NCI-H1694 (cell line): Measurements from ENCODE around the gene CCDC144A.
"Not testable (repeated sequence)": the region's sequence is repeated elsewhere in the genome, so short reads cannot be mapped to it uniquely, and the experiment has no call there.

ENCODE experiments used
- DNase-seq: peaks from one replicate; lab custom pipeline; 2025; lab: John Stamatoyannopoulos, UW

CCDC144A gene, protein sequence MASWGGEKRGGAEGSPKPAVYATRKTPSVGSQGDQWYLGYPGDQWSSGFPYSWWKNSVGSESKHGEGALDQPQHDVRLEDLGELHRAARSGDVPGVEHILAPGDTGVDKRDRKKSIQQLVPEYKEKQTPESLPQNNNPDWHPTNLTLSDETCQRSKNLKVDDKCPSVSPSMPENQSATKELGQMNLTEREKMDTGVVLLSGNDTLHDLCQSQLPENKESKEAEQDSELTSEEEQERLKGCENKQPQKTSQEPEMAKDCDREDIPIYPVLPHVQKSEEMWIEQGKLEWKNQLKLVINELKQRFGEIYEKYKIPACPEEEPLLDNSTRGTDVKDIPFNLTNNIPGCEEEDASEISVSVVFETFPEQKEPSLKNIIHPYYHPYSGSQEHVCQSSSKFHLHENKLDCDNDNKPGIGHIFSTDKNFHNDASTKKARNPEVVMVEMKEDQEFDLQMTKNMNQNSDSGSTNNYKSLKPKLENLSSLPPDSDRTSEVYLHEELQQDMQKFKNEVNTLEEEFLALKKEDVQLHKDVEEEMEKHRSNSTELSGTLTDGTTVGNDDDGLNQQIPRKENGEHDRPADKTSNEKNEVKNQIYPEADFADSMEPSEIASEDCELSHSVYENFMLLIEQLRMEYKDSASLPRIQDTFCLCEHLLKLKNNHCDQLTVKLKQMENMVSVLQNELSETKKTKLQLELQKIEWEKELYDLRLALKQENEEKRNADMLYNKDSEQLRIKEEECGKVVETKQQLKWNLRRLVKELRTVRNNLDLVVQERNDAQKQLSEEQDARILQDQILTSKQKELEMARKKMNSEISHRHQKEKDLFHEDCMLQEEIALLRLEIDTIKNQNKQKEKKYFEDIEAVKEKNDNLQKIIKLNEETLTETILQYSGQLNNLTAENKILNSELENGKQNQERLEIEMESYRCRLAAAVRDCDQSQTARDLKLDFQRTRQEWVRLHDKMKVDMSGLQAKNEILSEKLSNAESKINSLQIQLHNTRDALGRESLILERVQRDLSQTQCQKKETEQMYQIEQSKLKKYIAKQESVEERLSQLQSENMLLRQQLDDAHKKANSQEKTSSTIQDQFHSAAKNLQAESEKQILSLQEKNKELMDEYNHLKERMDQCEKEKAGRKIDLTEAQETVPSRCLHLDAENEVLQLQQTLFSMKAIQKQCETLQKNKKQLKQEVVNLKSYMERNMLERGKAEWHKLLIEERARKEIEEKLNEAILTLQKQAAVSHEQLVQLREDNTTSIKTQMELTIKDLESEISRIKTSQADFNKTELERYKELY (N-terminal part only)

DNA sequence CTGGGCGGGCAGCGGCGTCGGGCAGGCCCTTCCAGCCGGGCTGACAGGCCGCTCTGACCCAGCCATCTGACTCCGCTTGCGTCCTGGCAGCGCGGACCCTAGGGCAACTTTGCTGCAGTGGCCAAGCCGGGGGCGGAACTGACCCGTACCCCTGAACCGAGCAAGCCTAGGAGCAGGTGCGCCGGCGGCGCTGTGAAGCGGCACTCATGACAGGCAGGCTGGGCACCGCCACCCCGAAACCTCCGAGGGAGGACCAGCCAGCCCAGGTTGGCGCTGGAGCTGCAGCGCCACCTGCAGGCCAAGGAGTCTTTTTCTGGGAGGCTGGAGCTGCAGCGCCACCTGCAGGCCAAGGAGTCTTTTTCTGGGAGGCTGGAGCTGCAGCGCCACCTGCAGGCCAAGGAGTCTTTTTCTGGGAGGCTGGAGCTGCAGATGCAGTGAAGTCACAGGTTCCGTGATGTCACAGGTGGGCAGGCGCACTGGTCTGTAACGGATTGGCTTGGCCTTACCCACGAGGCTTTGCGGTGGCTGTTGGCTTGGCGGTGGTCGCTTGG is at the start of gene CCDC144A:
TSS of gene CCDC144A (plus strand) at position 511 of the 551 bp plus-strand sequence. CDS start 160 bp downstream, outside the sequence.
- not testable (repeated sequence) for DNase-seq

DNA sequence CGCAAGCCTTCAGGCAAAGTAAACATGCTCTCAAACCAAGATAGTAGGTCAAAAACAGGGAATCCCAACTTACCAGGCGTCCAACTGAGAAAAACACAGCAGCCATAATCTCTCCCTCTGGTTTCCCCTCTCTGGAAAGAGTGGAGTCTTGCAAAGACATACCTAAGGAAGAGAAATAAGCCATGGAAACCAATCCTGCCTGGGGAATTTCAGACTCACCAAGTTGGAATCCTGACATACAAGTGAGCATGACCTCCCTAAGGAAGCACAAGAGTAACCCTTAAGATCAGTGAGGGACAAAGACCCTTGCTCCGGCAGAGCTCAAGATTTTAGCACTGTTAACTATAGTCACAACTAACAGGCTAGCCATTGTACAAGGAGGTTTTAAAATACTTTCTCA is 40.5 kb upstream of the CCDC144A start:
- DNase-seq = no peak

DNA sequence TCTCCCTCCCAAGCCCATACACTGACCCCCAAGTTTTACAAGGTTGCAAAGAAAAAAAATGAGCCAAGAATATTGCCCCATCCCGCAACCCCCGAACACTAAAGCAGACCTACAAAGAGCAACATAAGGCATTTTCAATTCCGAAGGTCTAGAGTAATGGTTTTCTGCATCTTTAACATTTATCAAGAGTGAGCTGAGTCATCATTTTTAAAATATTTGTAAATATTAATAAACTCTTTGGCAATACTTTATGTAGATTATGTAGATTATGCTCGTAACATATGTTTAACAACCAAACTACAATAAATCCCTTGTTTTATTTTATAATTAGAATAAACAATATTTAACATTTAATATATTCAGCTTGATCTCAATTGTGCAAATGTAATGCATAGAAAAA is 37.8 kb upstream of the CCDC144A start:
- DNase-seq = no peak

DNA sequence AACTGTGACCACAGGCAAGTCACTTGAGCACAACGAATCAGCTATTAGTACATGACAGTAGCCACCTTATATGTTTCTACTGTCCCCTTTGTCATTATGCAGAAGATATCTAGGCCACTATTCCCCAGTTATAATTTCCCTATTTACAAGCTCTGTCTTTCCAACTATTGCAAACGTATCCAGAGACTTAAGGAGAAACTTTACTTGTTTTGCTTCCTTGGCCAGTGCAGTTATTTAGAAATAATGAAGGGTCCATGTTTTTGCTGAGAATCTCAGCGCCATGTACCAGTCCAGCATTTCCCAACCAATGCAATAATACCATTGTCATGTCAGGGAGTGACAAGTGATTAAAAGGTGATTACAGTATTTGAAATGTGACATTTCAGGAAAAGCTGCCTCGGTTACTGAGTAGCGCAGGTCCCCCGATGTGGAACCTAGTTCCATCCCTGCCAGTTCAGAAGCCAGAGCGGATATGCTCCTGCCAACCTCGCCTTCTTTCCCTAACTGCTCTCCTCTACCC is 37.1 kb upstream of the CCDC144A start:
- peak; percentile 19 for DNase-seq

DNA sequence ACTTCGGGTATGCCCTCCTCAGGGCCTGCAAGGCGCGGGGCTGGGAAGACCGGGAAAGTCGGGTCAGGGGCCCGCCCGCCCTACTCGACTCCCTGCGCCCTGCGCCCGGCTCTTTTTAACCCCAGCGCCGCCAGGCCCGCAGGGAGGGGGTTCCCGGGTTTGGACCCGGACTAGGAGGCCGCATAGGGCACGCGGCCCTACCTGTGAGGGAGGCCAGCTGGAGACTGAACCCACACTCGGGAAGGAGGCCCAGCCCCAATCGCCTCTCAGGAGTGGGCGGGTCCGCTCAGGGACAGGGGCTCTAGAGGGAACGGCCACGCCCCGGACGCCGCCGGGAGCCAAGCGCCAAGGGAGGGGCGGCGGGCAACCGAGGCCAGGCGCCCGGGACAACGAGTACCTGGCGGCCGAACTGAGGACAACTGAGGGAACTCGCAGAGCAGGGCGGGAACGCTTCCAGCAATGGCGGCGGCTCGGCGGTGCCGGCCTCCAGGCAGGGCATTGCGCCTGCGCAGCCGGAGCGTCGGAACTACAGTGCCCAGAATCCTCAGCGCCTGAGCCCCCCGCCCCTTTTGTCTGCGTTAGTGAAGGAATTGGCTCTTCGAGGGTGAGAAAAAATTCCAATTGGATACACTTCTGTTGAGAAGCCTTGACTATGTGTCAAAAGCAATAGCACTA is 36.5 kb upstream of the CCDC144A start, which contains the start of gene ZNF624:
TSS of gene ZNF624 (minus strand) at position 484 of the 675 bp plus-strand sequence.
- DNase-seq = peak; percentile 94

DNA sequence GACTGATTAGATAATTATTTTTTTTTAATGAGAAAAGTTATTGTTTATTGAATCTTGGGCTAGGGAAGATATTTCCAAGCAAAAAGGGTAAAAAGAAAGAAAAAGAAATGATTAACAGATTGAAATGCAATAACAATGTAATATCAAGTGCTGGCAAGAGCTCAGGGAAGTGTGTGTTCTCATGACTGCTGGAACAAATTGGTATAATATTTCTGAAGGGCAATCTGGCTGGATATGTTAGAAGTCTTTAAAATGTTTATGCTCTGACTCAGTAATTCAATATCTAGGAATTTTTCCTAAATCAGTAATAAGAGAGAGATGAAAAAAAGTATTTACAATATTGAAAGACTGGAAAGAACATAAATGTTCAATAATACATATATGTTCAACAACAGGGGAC is 28.8 kb upstream of the CCDC144A start:
- DNase-seq = no peak

DNA sequence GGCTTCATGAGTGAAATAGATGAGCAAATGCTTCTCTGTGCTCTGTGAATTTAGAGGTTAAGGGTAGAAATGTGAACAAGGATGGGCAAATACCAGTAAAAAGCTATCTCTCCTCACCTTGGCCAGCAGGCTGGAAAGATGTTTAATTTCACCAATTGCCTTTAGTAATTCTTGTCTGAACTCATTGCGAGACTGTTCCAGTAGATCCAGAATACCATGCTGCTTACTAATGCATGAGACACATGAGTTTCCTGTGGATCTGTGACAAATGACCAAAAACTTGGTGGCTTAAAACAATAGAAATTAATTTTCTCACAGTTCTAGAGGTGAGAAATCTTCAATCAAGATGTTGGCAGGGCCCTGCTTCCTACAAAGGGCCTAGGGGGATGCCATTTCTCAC is 27.1 kb upstream of the CCDC144A start:
- DNase-seq = no peak

DNA sequence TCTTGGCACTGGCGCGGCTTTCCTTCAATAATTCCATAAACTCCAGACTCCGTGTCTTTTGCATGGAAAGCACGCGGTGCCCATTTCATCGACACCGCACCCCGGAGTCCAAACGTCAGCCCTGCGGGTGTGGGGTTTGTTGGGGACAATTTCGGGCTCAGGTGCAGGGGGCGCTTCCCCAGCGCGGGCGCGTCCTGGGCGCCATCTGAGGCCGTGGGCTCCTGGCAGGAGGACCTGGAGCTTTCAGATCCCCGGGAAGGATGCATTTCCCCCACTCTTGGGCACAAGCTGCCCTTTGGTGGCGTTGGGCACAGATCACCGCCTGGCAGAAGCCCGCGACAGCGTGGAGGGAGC is 23.5 kb upstream of the CCDC144A start:
- not testable (repeated sequence) for DNase-seq

DNA sequence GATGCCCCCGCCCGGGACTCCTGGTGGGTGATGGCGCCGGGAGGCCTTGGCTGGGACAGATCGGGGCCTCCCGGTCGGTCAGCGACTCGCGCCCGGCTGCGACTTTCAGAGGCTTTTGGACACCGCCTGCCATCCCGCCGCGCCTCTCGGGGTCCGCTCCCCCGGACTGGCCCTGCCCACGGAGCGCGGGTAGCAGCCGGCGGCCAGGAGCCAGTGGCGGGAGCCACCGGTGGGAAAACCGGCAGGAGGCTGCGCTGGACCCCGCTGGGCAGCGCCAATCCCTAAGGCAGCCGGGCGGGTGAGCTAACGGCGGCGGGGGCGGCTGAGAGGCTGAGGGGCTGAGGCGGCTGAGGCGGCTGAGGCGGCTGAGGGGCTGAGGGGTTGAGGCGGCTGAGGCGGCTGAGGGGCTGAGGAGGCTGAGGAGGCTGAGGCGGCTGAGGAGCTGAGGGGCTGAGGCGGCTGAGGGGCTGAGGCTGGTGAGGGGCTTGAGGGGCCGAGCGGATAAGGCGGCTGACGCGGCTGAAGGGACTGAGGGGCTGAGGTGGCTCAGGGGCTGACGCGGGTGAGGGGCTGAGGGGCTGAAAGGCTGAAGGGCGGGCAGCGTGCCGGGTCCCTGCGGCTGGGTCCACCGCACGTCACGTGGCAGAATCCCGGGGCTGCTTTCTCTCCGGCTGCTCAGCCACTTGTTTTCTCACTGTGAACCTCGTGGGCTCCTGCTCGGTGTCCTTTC is 23.0 kb upstream of the CCDC144A start:
- DNase-seq = not testable (repeated sequence)

DNA sequence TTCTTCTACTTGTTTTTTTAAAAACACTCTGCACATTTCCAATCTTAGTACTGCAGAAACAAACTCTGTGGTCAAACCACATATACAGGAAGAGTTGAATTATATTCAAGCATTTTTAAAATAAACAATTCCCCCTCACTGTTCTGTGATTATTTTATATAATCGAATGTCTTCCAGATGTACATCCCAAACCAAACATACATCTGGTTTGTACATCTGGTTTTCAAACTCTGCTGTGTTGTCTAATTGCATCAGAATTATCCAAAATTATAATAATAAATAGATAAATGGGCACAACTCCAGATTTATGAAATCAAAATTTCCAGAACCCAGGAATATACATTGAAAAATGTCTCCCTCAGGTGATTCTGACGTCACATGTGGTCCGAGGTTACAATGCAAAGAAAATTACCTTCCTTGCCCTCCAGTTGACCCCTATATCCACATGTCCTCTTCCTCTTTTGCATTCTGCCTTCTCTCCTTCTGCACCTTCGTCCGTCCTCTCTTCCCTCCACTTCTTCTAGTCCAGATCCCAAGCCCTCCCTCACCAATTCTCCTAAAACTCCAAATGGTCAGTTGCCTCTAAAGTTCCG is 13.3 kb upstream of the CCDC144A start:
- DNase-seq = no peak

DNA sequence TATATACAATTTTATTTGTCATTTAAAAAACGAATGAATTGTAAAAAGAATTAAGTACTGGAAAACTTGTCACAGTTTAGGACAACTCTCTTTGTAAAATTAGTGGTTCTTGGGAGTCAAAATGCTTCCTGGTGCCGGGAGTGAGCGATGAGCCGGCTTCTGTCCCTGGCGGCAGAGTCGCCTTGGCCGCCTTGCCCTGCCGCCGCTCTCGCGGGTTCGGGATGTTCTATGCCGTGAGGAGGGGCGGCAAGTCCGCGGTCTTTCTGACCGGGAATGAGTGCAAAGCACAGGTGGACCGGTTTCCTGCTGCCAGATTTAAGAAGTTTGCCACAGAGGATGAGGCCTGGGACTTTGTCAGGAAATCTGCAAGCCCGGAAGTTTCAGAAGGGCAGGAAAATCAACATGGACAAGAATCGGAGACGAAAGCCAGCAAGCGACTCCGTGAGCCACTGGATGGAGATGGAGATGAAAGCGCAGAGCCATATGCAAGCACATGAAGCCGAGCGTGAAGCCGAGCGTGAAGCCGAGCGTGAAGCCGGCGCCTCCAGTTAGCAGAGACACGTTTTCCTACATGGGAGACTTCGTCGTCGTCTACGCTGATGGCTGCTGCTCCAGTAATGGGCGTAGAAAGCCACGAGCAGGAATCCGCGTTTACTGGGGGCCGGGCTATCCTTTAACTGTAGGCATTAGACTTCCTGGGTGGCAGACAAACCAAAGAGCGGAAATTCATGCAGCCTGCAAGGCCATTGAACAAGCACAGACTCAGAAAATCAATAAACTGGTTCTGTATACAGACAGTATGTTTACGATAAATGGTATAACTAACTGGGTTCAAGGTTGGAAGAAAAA is 6.5 kb upstream of the CCDC144A start:
- DNase-seq = not testable (repeated sequence)

DNA sequence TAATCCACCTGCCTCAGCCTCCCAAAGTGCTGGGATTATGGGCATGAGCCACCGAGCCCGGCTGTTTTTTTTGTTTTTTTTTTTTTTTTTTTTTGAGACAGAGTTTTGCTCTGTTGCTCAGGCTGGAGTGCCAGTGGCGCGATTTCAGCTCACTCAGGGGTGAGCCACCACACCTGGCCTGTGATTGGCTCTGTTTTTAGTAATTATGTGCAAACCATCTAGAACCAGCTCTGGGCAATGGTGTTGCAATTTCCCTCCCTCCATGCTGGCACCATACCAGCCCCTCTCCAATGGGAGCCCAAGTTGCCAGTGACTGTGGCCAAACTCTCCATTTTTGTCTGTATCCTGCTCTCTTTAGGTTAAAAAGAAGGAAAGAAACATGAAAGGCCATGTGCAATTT is 4.0 kb upstream of the CCDC144A start:
- DNase-seq = not testable (repeated sequence)

DNA sequence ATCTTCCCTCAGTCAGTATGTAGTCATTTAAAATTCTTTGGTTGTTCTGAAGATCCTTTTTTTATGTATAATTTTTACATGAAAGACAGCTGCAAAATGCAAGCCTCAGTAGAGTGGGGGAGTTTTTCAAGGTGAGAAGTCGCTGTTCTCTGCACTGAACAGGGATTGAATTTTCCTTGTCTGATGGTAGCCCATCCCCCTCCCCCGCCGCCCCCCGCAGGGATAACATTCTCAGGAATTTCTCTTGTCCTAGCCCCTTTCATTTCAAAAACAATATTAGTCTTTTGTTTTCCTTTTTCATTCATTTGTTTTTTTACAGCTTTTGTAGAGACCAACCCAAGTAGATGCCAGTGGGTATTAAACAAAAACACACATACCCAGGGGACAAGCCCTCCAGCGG is 2.9 kb upstream of the CCDC144A start:
- not testable (repeated sequence) for DNase-seq

DNA sequence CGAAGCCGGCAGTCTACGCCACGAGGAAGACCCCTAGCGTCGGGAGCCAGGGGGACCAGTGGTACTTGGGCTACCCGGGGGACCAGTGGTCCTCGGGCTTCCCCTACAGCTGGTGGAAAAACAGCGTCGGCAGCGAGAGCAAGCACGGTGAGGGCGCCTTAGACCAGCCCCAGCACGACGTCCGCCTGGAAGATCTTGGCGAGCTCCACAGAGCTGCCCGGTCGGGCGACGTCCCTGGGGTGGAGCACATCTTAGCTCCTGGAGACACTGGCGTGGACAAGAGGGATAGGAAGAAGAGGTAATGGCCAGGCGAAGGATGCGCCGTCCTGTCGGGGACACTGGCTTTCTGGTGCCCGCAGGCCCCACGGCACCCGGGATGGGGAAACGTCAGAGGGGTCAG is 406 bp downstream of the CCDC144A start:
- not testable (repeated sequence) for DNase-seq

DNA sequence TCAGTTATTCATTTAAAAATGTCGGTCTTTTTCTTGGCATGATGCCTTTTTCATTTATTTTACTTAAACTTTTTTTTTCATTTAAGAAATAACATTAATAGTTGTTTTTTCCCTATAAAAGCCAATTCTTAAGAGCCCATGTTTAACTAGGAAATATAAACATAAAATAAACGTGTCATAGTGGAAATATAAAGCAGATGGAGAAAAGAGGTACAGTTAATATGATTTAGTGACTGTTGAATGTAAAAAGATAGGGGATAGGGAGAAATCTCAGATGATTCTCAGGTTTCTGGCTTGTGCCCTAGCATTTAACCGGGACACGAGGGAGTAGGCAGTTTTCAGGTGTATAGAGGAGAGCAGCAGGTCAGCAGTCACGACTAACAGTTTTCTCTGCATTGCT is 7.6 kb downstream of the CCDC144A start:
- DNase-seq = not testable (repeated sequence)

DNA sequence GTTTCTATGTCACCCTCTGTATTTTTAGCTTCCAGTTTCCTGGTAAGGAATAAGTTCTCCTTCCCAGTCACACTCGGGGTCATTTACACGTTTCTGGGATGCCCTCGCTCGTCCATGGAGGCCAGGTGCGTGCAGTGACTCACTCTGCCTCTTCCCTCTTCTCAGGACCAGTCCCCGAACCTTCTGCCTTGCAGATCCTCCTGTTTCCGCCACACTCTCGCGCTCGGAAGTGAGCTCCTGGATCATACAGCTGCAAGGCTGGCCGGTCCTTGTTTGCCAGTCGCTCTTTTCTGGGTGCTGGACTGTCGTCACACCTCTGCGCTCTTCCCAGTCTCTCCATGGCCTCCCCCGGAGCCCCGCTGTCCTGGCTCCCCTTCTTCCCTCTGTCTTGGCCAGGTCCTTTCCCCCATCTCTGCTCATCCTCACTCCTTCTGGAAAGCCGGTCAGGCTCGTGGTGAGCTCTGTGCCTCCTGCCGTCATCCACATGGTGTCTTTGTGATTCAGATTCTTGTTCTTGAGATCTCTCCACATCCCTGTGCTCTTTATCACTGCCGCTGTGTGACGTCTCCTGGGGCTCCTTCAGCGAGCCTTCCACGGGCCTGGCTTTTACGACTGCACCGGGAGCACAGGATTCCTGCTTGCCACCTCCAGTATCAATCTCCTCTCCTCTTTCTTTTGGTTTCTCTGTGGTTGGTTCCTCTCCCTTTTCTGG is 55.6 kb downstream of the CCDC144A start:
- DNase-seq = not testable (repeated sequence)

DNA sequence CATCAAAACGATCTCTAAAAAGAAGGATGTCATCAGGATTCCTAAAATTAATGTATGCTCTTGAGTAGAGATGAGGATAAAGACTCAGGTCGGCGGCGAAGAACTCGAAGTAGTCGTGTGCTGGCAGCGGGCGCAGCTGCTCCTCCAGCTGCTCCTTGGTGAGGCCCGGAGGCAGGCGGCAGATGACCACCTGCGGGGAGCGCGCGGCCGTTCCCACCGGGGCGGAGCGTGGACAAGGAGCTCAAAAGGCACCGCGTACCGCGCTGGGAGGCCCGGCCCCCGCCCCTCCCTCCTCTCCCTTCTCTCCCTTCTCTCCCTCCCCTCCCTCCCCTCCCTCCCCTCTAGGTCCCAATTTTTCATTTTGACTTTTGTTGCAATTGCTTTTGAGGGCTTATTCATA is 56.5 kb downstream of the CCDC144A start:
- not testable (repeated sequence) for DNase-seq

DNA sequence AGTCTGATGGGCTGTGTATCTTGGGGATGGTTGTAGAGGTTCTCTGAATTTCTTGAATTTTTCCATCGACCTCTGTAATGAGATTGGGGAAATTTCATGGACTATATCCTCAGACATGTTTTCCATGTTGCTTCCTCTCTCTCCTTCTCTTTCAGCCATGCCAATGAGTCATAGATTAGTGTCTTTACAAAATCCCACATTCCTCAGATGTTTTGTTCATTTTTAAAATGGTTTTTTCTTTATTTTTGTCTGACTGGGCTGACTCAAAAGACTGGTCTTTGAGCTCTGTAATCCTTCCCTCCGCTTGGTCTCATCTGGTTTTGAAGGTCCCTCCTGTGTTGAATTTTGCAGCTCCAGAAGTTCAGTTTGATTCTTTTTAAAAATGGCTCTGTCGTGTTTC is 60.5 kb downstream of the CCDC144A start:
- DNase-seq = not testable (repeated sequence)
